Smooth muscle cell (in vitro differentiated cells): ENCODE results near the gene HTR2B. TPM values are rescaled to one million over a fixed set of nuclear protein-coding genes. Genes with fewer than 3 reads are reported as not detected.
A peak's percentile ranks its signal among the peaks of the same experiment; 100 is the strongest.

Experiments used
- DNase-seq: peaks from one replicate; lab custom pipeline; 2025; ENCODE audit not compliant: unreplicated experiment; lab: John Stamatoyannopoulos, UW
- H2AFZ ChIP-seq: fragments of 200-600 bp; sonication (generic); 2 replicates; pipeline ENCODE4 v1.6.0; 2016; ENCODE audit warnings: antibody characterized with exemption, low read depth, mild to moderate bottlenecking
- H3F3A ChIP-seq: fragments of 200-600 bp; sonication (generic); 2 replicates; pipeline ENCODE4 v1.6.0; 2017; ENCODE audit warnings: antibody characterized with exemption, low read depth
- H3K27ac ChIP-seq: fragments of 200-600 bp; sonication (generic); 2 replicates; pipeline ENCODE4 v1.5.1; 2016; ENCODE audit warnings: low read depth, mild to moderate bottlenecking
- H3K27me3 ChIP-seq: fragments of 200-600 bp; sonication (generic); 2 replicates; pipeline ENCODE4 v1.6.1; 2016; ENCODE audit warnings: low read depth, mild to moderate bottlenecking
- H3K36me3 ChIP-seq: fragments of 200-600 bp; sonication (generic); 2 replicates; pipeline ENCODE4 v1.5.1; 2016; ENCODE audit warnings: low read depth
- H3K4me1 ChIP-seq: fragments of 200-600 bp; sonication (generic); 2 replicates; pipeline ENCODE4 v1.5.1; 2016; ENCODE audit warnings: low read depth
- H3K4me2 ChIP-seq: fragments of 200-600 bp; sonication (generic); 2 replicates; pipeline ENCODE4 v1.6.0; 2016; ENCODE audit warnings: mild to moderate bottlenecking
- H3K4me3 ChIP-seq: fragments of 200-600 bp; sonication (generic); 2 replicates; pipeline ENCODE4 v1.5.1; 2016; ENCODE audit warnings: mild to moderate bottlenecking
- H3K79me2 ChIP-seq: fragments of 200-600 bp; sonication (generic); 2 replicates; pipeline ENCODE4 v1.6.0; 2016; ENCODE audit warnings: low read depth, mild to moderate bottlenecking
- H3K9ac ChIP-seq: fragments of 200-600 bp; sonication (generic); 2 replicates; pipeline ENCODE4 v1.6.0; 2016; ENCODE audit warnings: low read depth
- H3K9me3 ChIP-seq: fragments of 200-600 bp; sonication (generic); replicated peaks from 2 replicates; pipeline ENCODE4 v1.5.1; 2016; ENCODE audit warnings: low read depth
- H4K20me1 ChIP-seq: fragments of 200-600 bp; sonication (generic); 2 replicates; pipeline ENCODE4 v1.6.0; 2016; ENCODE audit warnings: low read depth
- CTCF ChIP-seq: fragments of 200-600 bp; sonication (generic); IDR thresholded peaks from 2 replicates; pipeline ENCODE4 v1.5.1; 2017; ENCODE audit warnings: borderline replicate concordance, mild to moderate bottlenecking, antibody characterized with exemption; ENCODE audit not compliant: insufficient read depth, poor library complexity, severe bottlenecking
- WGBS: methylation state at CpG from one replicate; pipeline ENCODE4 v1.1.7; 2016; ENCODE audit warnings: low lambda C conversion rate; 5-methylcytosine and 5-hydroxymethylcytosine counted together
- polyA plus RNA-seq: library from polyadenylated mRNA; unstranded; fragments of >200 nt; fragmentation: Nextera tagmentation; extraction: Ambion mirVana; gene quantifications from 2 replicates; pipeline ENCODE4 v1.2.1, GENCODE V29; 2016
- total RNA-seq: library from RNA; depleted of rRNA; stranded (reverse); fragments of >200 nt; gene quantifications from 2 replicates; pipeline ENCODE4 v1.2.3, GENCODE V29; 2014

Gene HTR2B
- total and polyA plus RNA-seq, 2 experiments from 2014 or later: 0.07 TPM; not detected in 1

DNA sequence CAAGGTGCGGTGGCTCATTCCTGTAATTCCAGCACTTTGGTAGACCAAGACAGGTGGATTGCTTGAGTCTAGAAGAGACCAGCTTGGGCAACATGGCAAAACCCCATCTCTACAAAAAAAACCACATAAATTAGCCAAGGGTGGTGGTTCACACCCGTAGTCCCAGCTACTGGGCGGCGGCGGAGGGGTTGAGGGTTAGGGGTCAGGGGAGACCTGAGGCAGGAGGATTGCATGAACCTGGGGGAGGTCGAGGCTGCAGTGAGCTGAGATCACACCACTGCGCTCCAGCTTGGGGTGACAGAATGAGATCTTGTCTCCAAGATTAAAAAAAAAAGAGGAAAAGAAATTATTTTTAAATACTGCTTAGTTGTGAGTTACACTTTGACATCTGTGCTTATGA, 1.3 kb upstream of the HTR2B start:
- WGBS: 99% methylated on average over 7 of the region's 7 CpGs

GRCh38 chr2:231123362-231123898, 1.4 kb downstream of the HTR2B start:
- H3K4me3 ChIP-seq: peak overlapping the region; percentile 2

More for the DNA sequence above, 1.3 kb upstream of the HTR2B start:
- no peak for DNase-seq
- Histone ChIP-seq H3K4me3 (no peak overlapping the region), H3K9ac (no peak overlapping the region), H3K27ac (no peak overlapping the region), H3K4me2 (no peak overlapping the region), H2AFZ (no peak overlapping the region), H3K9me3 (no peaks in the 10 kb centered on the region), H3K27me3 (no peaks in the 10 kb centered on the region), H3F3A (peaks cover 15% of the 10 kb centered on the region), H3K4me1 (peaks cover 27% of the 10 kb centered on the region), H3K79me2 (peaks cover 21% of the 10 kb centered on the region), H3K36me3 (no peaks in the 10 kb centered on the region), H4K20me1 (peaks cover 21% of the 10 kb centered on the region)
- TF ChIP-seq CTCF: no peak

GRCh38 chr2:231118614-231118942, 6.3 kb downstream of the HTR2B start:
- no peak overlapping the region for H3K4me2 ChIP-seq
- no peaks in the 10 kb centered on the region for H3K27me3 ChIP-seq
- no peaks in the 10 kb centered on the region for H3K9me3 ChIP-seq
- peaks cover 4% of the 10 kb centered on the region for H4K20me1 ChIP-seq
- TF ChIP-seq CTCF: no peak
- no peak overlapping the region for H3K9ac ChIP-seq
- no peak overlapping the region for H3K27ac ChIP-seq
- no peaks in the 10 kb centered on the region for H3K36me3 ChIP-seq
- peaks cover 4% of the 10 kb centered on the region for H3K79me2 ChIP-seq
- H3K4me1 ChIP-seq: peaks cover 11% of the 10 kb centered on the region
- 88% methylated on average over 2 of the region's 2 CpGs for WGBS
- H3F3A ChIP-seq: peaks cover 2% of the 10 kb centered on the region
- no peak overlapping the region for H3K4me3 ChIP-seq
- DNase-seq: no peak
- H2AFZ ChIP-seq: no peak overlapping the region

More at GRCh38 chr2:231123362-231123898, 1.4 kb downstream of the HTR2B start:
- H3F3A ChIP-seq: peaks cover 7% of the 10 kb centered on the region
- 32% methylated on average over 4 of the region's 4 CpGs for WGBS
- no peak overlapping the region for H3K9ac ChIP-seq
- H3K9me3 ChIP-seq: no peaks in the 10 kb centered on the region
- H3K79me2 ChIP-seq: peaks cover 13% of the 10 kb centered on the region
- H3K36me3 ChIP-seq: no peaks in the 10 kb centered on the region
- peak overlapping the region; percentile 53 for H3K4me2 ChIP-seq
- H3K27me3 ChIP-seq: no peaks in the 10 kb centered on the region
- peaks cover 16% of the 10 kb centered on the region for H4K20me1 ChIP-seq
- no peak for TF ChIP-seq CTCF
- no peak for DNase-seq
- H3K27ac ChIP-seq: peak overlapping the region; percentile 17
- peaks cover 27% of the 10 kb centered on the region for H3K4me1 ChIP-seq
- H2AFZ ChIP-seq: no peak overlapping the region

GRCh38 chr2:231117922-231118613, 6.8 kb downstream of the HTR2B start:
- peaks cover 4% of the 10 kb centered on the region for H3K79me2 ChIP-seq
- no peak for TF ChIP-seq CTCF
- no peak overlapping the region for H3K4me3 ChIP-seq
- no peaks in the 10 kb centered on the region for H3K36me3 ChIP-seq
- no peak for DNase-seq
- WGBS: 90% methylated on average over 4 of the region's 4 CpGs
- H3K4me1 ChIP-seq: peaks cover 6% of the 10 kb centered on the region
- H3K27me3 ChIP-seq: no peaks in the 10 kb centered on the region
- H3K9ac ChIP-seq: no peak overlapping the region
- H3F3A ChIP-seq: no peaks in the 10 kb centered on the region
- H3K9me3 ChIP-seq: no peaks in the 10 kb centered on the region
- no peak overlapping the region for H3K4me2 ChIP-seq
- no peaks in the 10 kb centered on the region for H4K20me1 ChIP-seq
- no peak overlapping the region for H2AFZ ChIP-seq
- no peak overlapping the region for H3K27ac ChIP-seq
